Mesothelial cell of epicardium (in vitro differentiated cells): ENCODE results near the gene DDOST. TPM values are rescaled to one million over a fixed set of nuclear protein-coding genes. Genes with fewer than 3 reads are reported as not detected.

Experiments used
- DNase-seq, 2 experiments: peaks; one replicate each; pipeline ENCODE4 v3.0.0; 2021; ENCODE audit warnings: low spot score in 2 of 2; ENCODE audit not compliant: unreplicated experiment in 2 of 2
- H3K27ac Mint-ChIP-seq: 2 replicates; pipeline ENCODE4 v1.8.0; 2021; ENCODE audit warnings: mixed read lengths
- H3K27me3 Mint-ChIP-seq: 2 replicates; pipeline ENCODE4 v1.8.0; 2021; ENCODE audit warnings: low read depth, mixed read lengths
- H3K36me3 Mint-ChIP-seq: 2 replicates; pipeline ENCODE4 v1.8.0; 2021; ENCODE audit warnings: mixed read lengths
- H3K4me1 Mint-ChIP-seq: 2 replicates; pipeline ENCODE4 v1.8.0; 2021; ENCODE audit warnings: mixed read lengths
- H3K4me3 Mint-ChIP-seq: 2 replicates; pipeline ENCODE4 v1.8.0; 2021; ENCODE audit warnings: mild to moderate bottlenecking, moderate library complexity, mixed read lengths
- H3K9me3 Mint-ChIP-seq: 2 replicates; pipeline ENCODE4 v1.8.0; 2021; ENCODE audit warnings: mixed read lengths
- total RNA-seq: library from RNA; stranded (reverse); gene quantifications from 3 replicates; pipeline ENCODE4 v1.2.1, GENCODE V29; 2021
- TF ChIP-seq, protein P1 (sequence below): fragments of 200-600 bp; sonication (generic); IDR thresholded peaks from one replicate; pipeline ENCODE4 v1.5.0; 2021; ENCODE audit warnings: antibody characterized with exemption; ENCODE audit not compliant: unreplicated experiment

The DDOST gene
- total RNA-seq, 1 donor from 2014 or later, result 248 TPM

DNA sequence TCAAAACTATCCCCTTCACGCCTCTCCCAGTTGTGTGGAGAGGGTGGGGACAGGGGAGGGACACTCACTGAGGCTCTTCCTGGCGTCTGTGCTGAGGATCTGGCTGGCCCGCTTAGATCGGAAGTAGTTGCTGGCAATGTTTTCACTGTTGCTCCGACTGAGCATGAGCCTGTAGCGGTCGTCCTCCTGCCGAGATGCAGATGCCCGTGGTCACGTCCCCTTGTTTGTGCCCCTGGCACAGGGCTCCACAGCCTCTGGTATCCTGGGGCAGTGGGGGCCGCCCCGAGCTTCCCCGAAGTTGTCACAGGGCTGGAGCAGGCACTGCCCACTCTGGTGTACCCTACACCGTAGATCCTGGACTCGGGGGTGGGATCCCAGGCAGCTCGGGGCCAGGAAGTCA, 5.0 kb upstream of the DDOST start:
- Mint-ChIP-seq H3K27me3 (no peaks in the 10 kb centered on the region), H3K9me3 (no peaks in the 10 kb centered on the region), H3K4me1 (peaks cover 13% of the 10 kb centered on the region), H3K27ac (no peak overlapping the region), H3K4me3 (no peak overlapping the region), H3K36me3 (no peaks in the 10 kb centered on the region)
- TF ChIP-seq, protein P1, sequence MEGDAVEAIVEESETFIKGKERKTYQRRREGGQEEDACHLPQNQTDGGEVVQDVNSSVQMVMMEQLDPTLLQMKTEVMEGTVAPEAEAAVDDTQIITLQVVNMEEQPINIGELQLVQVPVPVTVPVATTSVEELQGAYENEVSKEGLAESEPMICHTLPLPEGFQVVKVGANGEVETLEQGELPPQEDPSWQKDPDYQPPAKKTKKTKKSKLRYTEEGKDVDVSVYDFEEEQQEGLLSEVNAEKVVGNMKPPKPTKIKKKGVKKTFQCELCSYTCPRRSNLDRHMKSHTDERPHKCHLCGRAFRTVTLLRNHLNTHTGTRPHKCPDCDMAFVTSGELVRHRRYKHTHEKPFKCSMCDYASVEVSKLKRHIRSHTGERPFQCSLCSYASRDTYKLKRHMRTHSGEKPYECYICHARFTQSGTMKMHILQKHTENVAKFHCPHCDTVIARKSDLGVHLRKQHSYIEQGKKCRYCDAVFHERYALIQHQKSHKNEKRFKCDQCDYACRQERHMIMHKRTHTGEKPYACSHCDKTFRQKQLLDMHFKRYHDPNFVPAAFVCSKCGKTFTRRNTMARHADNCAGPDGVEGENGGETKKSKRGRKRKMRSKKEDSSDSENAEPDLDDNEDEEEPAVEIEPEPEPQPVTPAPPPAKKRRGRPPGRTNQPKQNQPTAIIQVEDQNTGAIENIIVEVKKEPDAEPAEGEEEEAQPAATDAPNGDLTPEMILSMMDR, result no peak
- no peak for DNase-seq

- DNase-seq, result no peak
- H3K9me3 Mint-ChIP-seq, result no peaks in the 10 kb centered on the region
- H3K4me3 Mint-ChIP-seq, result no peak overlapping the region
- H3K36me3 Mint-ChIP-seq, result no peaks in the 10 kb centered on the region
- peaks cover 15% of the 10 kb centered on the region for H3K4me1 Mint-ChIP-seq
- H3K27ac Mint-ChIP-seq, result no peak overlapping the region
- no peaks in the 10 kb centered on the region for H3K27me3 Mint-ChIP-seq
- TF ChIP-seq, protein P1, result no peak
Measured at GRCh38 chr1:20665726-20666125, 4.6 kb upstream of the DDOST start.

DNA sequence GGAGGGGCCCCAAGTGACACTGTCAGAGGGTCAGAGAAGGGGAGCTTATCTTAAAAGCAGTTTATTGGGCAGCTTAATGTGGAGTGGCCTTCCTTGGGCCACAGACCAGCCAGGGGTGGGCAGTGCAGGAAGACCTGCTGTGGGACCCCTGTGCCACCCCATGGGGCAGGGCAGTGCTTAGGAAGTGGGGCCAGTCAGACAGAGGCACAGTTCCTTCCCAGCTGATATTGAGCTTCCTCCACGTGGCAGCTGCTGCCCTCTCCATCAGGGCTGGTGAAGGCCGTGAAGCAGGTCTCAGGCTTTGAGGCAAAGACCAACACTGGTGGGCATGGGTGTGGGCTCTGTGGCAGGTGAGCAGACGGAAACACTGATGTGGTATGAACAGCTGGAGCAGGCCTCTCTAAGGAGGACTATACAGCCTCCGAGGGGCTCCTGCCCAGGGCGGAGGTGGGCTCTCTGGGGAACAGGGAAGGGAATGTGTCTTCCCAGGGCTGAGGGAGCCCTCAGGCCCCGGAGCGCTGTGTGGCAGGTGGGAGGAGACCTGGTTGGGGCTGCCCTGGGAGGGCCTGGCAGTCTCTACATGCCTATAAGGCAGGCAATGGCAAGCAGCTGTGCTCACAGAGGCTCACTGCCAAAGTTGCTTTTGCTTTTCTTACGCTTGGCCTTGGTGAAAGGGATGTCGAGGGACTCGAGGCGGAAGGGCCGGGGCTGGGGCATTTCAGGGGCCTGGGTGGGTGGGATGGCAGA, 3.0 kb upstream of the DDOST start:
- H3K4me1 Mint-ChIP-seq, result peaks cover 31% of the 10 kb centered on the region
- H3K27ac Mint-ChIP-seq, result no peak overlapping the region
- H3K27me3 Mint-ChIP-seq, result no peaks in the 10 kb centered on the region
- no peaks in the 10 kb centered on the region for H3K9me3 Mint-ChIP-seq
- no peak overlapping the region for H3K4me3 Mint-ChIP-seq
- no peak for DNase-seq
- H3K36me3 Mint-ChIP-seq, result peaks cover 5% of the 10 kb centered on the region
- TF ChIP-seq, protein P1, result no peak

GRCh38 chr1:20663365-20663764, 2.2 kb upstream of the DDOST start:
- no peaks in the 10 kb centered on the region for H3K9me3 Mint-ChIP-seq
- H3K4me3 Mint-ChIP-seq, result peak overlapping the region; percentile 100
- H3K27me3 Mint-ChIP-seq, result no peaks in the 10 kb centered on the region
- no peak for DNase-seq
- peaks cover 5% of the 10 kb centered on the region for H3K36me3 Mint-ChIP-seq
- H3K27ac Mint-ChIP-seq, result no peak overlapping the region
- H3K4me1 Mint-ChIP-seq, result peaks cover 31% of the 10 kb centered on the region
- TF ChIP-seq, protein P1, result no peak

- DNase-seq, result no peak
- TF ChIP-seq, protein P1, result no peak
- Mint-ChIP-seq H3K27me3 (no peaks in the 10 kb centered on the region), H3K36me3 (peaks cover 8% of the 10 kb centered on the region), H3K4me3 (peak overlapping the region; percentile 100), H3K9me3 (no peaks in the 10 kb centered on the region), H3K4me1 (peaks cover 31% of the 10 kb centered on the region), H3K27ac (peak overlapping the region; percentile 96)
Measured at GRCh38 chr1:20662110-20662475, 924 bp upstream of the DDOST start.
